ENCODE measurements around the gene RB1. TPM values are rescaled to one million over a fixed set of nuclear protein-coding genes. Genes with fewer than 3 reads are reported as not detected.

Gene RB1
- total and polyA plus RNA-seq, 2 donors from 2014 or later = 12.3 to 46.5 TPM

- no peaks in the 10 kb centered on the region for H3K9me3 ChIP-seq (ENCODE audit: control insufficient read depth in 2 of 3, insufficient read depth in 1 of 3, low read length in 3 of 3)
- intact Hi-C loops (cut with DNase I) = no loop called here
- no peak for DNase-seq
- no peaks in the 10 kb centered on the region for H3K36me3 ChIP-seq (ENCODE audit: control insufficient read depth in 2 of 3, insufficient read depth in 3 of 3, low read length in 3 of 3)
- H3K9ac ChIP-seq (ENCODE audit: low read length in 3 of 3) = no peak overlapping the region
- H3K4me3 ChIP-seq (ENCODE audit: low read length in 3 of 3) = no peak overlapping the region
- no peak for FAIRE-seq
- H3K4me1 ChIP-seq (ENCODE audit: control insufficient read depth in 2 of 3, insufficient read depth in 2 of 3, low read depth in 1 of 3, low read length in 3 of 3) = peaks cover 0 to 3% (median 0%) of the 10 kb centered on the region in 3 donors
- H3K27me3 ChIP-seq (ENCODE audit: control insufficient read depth, insufficient read depth, low read length) = no peaks in the 10 kb centered on the region
- H3K27ac ChIP-seq (ENCODE audit: low read depth in 2 of 2, low read length in 2 of 2) = no peak overlapping the region
- no peak for TF ChIP-seq CTCF (IDR thresholded peaks at IDR 0.05; ENCODE audit: borderline replicate concordance, extremely low read depth, insufficient read depth)
Observed at GRCh38 chr13:48292650-48293049, 10.9 kb upstream of the RB1 start.

GRCh38 chr13:48294653-48295052, 8.9 kb upstream of the RB1 start:
- no peaks in the 10 kb centered on the region for H3K27me3 ChIP-seq (ENCODE audit: control insufficient read depth, insufficient read depth, low read length)
- FAIRE-seq = no peak

GRCh38 chr13:48295271-48295670, 8.3 kb upstream of the RB1 start:
- DNase-seq = no peak
- Histone ChIP-seq H3K9me3 (ENCODE audit: control insufficient read depth in 2 of 3, insufficient read depth in 1 of 3, low read length in 3 of 3) (no peaks in the 10 kb centered on the region), H3K9ac (ENCODE audit: low read length in 3 of 3) (no peak overlapping the region), H3K27ac (ENCODE audit: low read depth in 2 of 2, low read length in 2 of 2) (no peak overlapping the region), H3K36me3 (ENCODE audit: control insufficient read depth in 2 of 3, insufficient read depth in 3 of 3, low read length in 3 of 3) (no peaks in the 10 kb centered on the region), H3K4me3 (ENCODE audit: low read length in 3 of 3) (no peak overlapping the region), H3K27me3 (ENCODE audit: control insufficient read depth, insufficient read depth, low read length) (no peaks in the 10 kb centered on the region), H3K4me1 (ENCODE audit: control insufficient read depth in 2 of 3, insufficient read depth in 2 of 3, low read depth in 1 of 3, low read length in 3 of 3) (peaks cover 0 to 3% (median 0%) of the 10 kb centered on the region in 3 donors)
- intact Hi-C loops (cut with DNase I) = no loop called here
- no peak for FAIRE-seq
- TF ChIP-seq CTCF (IDR thresholded peaks at IDR 0.05; ENCODE audit: borderline replicate concordance, extremely low read depth, insufficient read depth) = no peak

More at GRCh38 chr13:48294653-48295052, 8.9 kb upstream of the RB1 start:
- Histone ChIP-seq H3K4me1 (ENCODE audit: control insufficient read depth in 2 of 3, insufficient read depth in 2 of 3, low read depth in 1 of 3, low read length in 3 of 3) (peaks cover 0 to 3% (median 0%) of the 10 kb centered on the region in 3 donors), H3K9me3 (ENCODE audit: control insufficient read depth in 2 of 3, insufficient read depth in 1 of 3, low read length in 3 of 3) (no peaks in the 10 kb centered on the region), H3K27ac (ENCODE audit: low read depth in 2 of 2, low read length in 2 of 2) (no peak overlapping the region), H3K9ac (ENCODE audit: low read length in 3 of 3) (no peak overlapping the region), H3K36me3 (ENCODE audit: control insufficient read depth in 2 of 3, insufficient read depth in 3 of 3, low read length in 3 of 3) (no peaks in the 10 kb centered on the region), H3K4me3 (ENCODE audit: low read length in 3 of 3) (no peak overlapping the region)
- intact Hi-C loops (cut with DNase I) = no loop called here
- no peak for DNase-seq
- TF ChIP-seq CTCF (IDR thresholded peaks at IDR 0.05; ENCODE audit: borderline replicate concordance, extremely low read depth, insufficient read depth) = no peak

GRCh38 chr13:48296528-48296927, 7.0 kb upstream of the RB1 start:
- H3K27ac ChIP-seq (ENCODE audit: low read depth in 2 of 2, low read length in 2 of 2) = no peak overlapping the region
- H3K4me1 ChIP-seq (ENCODE audit: control insufficient read depth in 2 of 3, insufficient read depth in 2 of 3, low read depth in 1 of 3, low read length in 3 of 3) = peaks cover 0 to 3% (median 0%) of the 10 kb centered on the region in 3 donors
- FAIRE-seq = no peak
- no peak overlapping the region for H3K9ac ChIP-seq (ENCODE audit: low read length in 3 of 3)
- TF ChIP-seq CTCF (IDR thresholded peaks at IDR 0.05; ENCODE audit: borderline replicate concordance, extremely low read depth, insufficient read depth) = no peak
- no peaks in the 10 kb centered on the region for H3K27me3 ChIP-seq (ENCODE audit: control insufficient read depth, insufficient read depth, low read length)
- intact Hi-C loops (cut with DNase I) = no loop called here
- no peaks in the 10 kb centered on the region for H3K36me3 ChIP-seq (ENCODE audit: control insufficient read depth in 2 of 3, insufficient read depth in 3 of 3, low read length in 3 of 3)
- H3K9me3 ChIP-seq (ENCODE audit: control insufficient read depth in 2 of 3, insufficient read depth in 1 of 3, low read length in 3 of 3) = no peaks in the 10 kb centered on the region
- DNase-seq = no peak
- H3K4me3 ChIP-seq (ENCODE audit: low read length in 3 of 3) = no peak overlapping the region

All from kidney (tissue), 14 donors.